ENCODE data around the gene UBE2D2. TPM values are rescaled to one million over a fixed set of nuclear protein-coding genes. Genes with fewer than 3 reads are reported as not detected.

Gene UBE2D2
- total and polyA plus RNA-seq, 2 of the 13 experiments (the other 11 are each of a cell fraction or from before 2014, with no cell fraction given), result 79.1 to 109 TPM

- TF ChIP-seq KIAA2018 (CRISPR knock-in tag; IDR thresholded peaks at IDR 0.05; ENCODE audit: borderline replicate concordance) (no peak), ISL2 (CRISPR knock-in tag; IDR thresholded peaks at IDR 0.05) (no peak), ZZZ3 (CRISPR knock-in tag; IDR thresholded peaks at IDR 0.05; ENCODE audit: borderline replicate concordance) (no peak), ZNF883 (CRISPR knock-in tag; IDR thresholded peaks at IDR 0.05; ENCODE audit: not compliant biosample characterization) (no peak), NR2F6 (IDR thresholded peaks at IDR 0.05) (0 out of 2 replicates have a peak, but pooled peaks have one; percentile 56), NR2F6 (CRISPR knock-in tag; IDR thresholded peaks at IDR 0.05) (peak; percentile 79), ZNF44 (CRISPR knock-in tag; IDR thresholded peaks at IDR 0.05) (no peak), ZSCAN22 (CRISPR knock-in tag; IDR thresholded peaks at IDR 0.05) (no peak), ATRX (CRISPR knock-in tag; IDR thresholded peaks at IDR 0.05; ENCODE audit: borderline replicate concordance) (no peak), MATR3 (CRISPR knock-in tag; IDR thresholded peaks at IDR 0.05) (no peak), ZNF772 (CRISPR knock-in tag; IDR thresholded peaks at IDR 0.05) (no peak), KAT8 (CRISPR knock-in tag; IDR thresholded peaks at IDR 0.05) (0 out of 2 replicates have a peak, but pooled peaks have one; percentile 39), MAFK (conservative IDR thresholded peaks at IDR 0.05 in 1 of 2, IDR thresholded peaks at IDR 0.05 in 1 of 2; ENCODE audit: low read length in 2 of 2) (no peak), ATF2 (CRISPR knock-in tag; IDR thresholded peaks at IDR 0.05) (0 out of 2 replicates have a peak, but pooled peaks have one; percentile 52), ZNF512B (CRISPR knock-in tag; IDR thresholded peaks at IDR 0.05; ENCODE audit: borderline replicate concordance) (no peak)
Measured at GRCh38 chr5:139651043-139651834, 90.1 kb downstream of the UBE2D2 start (continued).
